ENCODE results near the gene ZNF483.
"Not testable (repeated sequence)": the region's sequence is repeated elsewhere in the genome, so short reads cannot be mapped to it uniquely, and the experiment has no call there.

ZNF483 gene

DNA sequence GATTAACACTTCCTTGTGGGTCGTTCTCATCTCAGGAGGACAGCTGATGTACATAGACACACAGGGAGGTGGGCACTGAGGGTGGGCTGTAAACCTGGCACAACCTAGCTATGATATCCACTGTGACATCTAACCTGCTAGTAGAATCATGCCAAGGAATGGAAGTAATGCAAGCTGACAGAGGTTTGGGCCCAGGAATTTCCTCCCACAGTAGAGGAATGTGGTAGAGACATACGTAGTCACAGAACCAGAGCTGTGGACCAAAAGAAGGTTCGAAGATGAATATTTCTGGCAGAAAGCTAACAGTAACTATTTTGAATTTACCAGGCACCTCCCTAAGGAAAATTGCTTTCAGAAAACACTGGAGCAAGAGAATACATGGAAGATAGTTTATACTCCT lies 90.9 kb downstream of the ZNF483 start:
- no peak for DNase-seq

DNA sequence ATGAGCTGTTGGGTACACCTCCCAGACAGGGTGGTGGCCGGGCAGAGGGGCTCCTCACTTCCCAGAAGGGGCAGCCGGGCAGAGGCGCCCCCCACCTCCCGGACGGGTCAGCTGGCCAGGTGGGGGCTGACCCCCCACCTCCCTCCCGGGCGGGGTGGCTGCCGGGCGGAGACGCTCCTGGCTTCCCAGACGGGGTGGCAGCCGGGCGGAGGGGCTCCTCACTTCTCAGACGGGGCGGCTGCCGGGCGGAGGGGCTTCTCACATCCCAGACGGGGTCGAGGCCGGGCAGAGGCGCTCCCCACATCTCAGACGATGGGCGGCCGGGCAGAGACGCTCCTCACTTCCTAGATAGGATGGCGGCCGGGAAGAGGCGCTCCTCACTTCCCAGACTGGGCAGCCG lies 92.4 kb downstream of the ZNF483 start:
- not testable (repeated sequence) for DNase-seq

DNA sequence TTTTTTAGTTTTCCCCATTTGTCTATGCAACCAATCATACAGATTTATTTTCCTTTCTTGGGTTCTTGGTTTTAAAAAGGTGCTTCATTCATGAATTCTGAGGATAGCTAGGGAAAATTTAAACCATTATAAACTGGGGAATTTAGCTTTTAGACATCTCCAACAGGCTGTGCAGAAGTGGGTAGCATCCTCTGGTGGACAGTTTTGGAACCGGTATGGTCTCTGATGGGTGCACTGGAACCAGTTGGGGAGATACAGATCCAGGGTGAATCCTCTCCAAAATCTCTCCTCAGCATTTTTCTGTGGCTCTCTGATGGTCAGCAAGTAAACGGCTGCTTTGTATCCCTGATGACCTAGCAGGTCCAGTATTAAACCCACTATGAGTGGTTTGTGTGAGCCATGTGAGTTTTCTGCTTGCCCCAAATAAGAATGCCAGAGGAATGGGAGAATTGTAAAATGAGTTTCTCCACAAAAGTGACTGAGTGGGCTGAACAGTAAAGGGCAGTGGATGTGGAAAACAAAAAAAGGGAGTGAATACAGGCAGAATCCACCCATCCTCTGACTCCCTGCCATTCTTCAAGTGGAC lies 97.0 kb downstream of the ZNF483 start:
- no peak for DNase-seq

DNA sequence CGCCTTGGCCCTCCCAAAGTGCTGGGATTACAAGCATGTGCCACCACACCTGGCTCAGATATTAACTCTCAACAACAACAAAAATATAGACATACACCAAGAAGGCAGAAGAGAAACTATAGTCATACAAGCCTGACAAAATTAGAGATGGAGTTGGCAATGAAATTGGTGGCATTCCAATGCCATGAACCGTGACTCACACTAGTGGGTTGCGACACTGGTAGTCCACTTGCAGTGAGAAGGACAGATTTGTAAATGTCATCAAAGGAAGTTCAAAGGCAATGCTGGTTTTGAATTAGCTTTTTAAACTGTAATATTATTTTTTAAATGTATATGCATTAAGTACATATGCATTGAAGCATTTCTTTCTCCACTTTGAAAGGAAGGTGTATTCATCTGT lies 97.6 kb downstream of the ZNF483 start:
- DNase-seq = no peak

Measured in NCI-H187 (cell line).